Activated CD8-positive, alpha-beta T cell treated with anti-CD3 and anti-CD28 coated beads for 36 hours (primary cell): Measurements from ENCODE around the gene GCC1. TPM values are rescaled to one million over a fixed set of nuclear protein-coding genes. Genes with fewer than 3 reads are reported as not detected.

Experiments
- ATAC-seq: fragments of 200-7000 bp; cut with Tn5 transposase; one replicate; pipeline ENCODE4 v1.10.0; 2021; ENCODE audit warnings: mild to moderate bottlenecking, moderate library complexity
- CTCF ChIA-PET: fragments of 350-600 bp; sonication (Branson Sonifier 250); formaldehyde crosslinking; loops from one replicate; lab custom pipeline; 2021; ENCODE audit warnings: antibody characterized with exemption; lab: Charles Lee
- POLR2A ChIA-PET: fragments of 350-600 bp; sonication (Branson Sonifier 250); formaldehyde crosslinking; loops from one replicate; lab custom pipeline; 2021; ENCODE audit warnings: antibody characterized with exemption; lab: Charles Lee
- DNase-seq: peaks from one replicate; pipeline ENCODE4 v3.0.0-alpha.2; 2020
- H3K27ac Mint-ChIP-seq: one replicate; pipeline ENCODE4 v1.8.0; 2021; ENCODE audit warnings: mild to moderate bottlenecking, mixed read lengths
- H3K27me3 Mint-ChIP-seq: one replicate; pipeline ENCODE4 v1.8.0; 2021; ENCODE audit warnings: mixed read lengths
- H3K36me3 Mint-ChIP-seq: one replicate; pipeline ENCODE4 v1.8.0; 2021; ENCODE audit warnings: low read depth, mixed read lengths
- H3K4me1 Mint-ChIP-seq: one replicate; pipeline ENCODE4 v1.8.0; 2021; ENCODE audit warnings: low read depth, mixed read lengths
- H3K4me3 Mint-ChIP-seq: one replicate; pipeline ENCODE4 v1.8.0; 2021; ENCODE audit warnings: mild to moderate bottlenecking, moderate library complexity, mixed read lengths
- H3K9me3 Mint-ChIP-seq: one replicate; pipeline ENCODE4 v1.8.0; 2021; ENCODE audit warnings: mixed read lengths
- CTCF ChIP-seq: fragments of 200-600 bp; IDR thresholded peaks from one replicate; pipeline ENCODE4 v1.8.0; 2022; ENCODE audit warnings: antibody characterized with exemption, mild to moderate bottlenecking
- intact Hi-C: fragments of 100-400 bp; cut with micrococcal nuclease; formaldehyde crosslinking; loops from one replicate; pipeline ENCODE4 v1.10.0; 2022
- total RNA-seq, 2 experiments: library from RNA; stranded (reverse); gene quantifications; one replicate each; pipeline ENCODE4 v1.2.3, GENCODE V29; 2021

Gene GCC1
- total RNA-seq, 2 experiments from 2014 or later = 12.4 to 12.5 TPM

DNA sequence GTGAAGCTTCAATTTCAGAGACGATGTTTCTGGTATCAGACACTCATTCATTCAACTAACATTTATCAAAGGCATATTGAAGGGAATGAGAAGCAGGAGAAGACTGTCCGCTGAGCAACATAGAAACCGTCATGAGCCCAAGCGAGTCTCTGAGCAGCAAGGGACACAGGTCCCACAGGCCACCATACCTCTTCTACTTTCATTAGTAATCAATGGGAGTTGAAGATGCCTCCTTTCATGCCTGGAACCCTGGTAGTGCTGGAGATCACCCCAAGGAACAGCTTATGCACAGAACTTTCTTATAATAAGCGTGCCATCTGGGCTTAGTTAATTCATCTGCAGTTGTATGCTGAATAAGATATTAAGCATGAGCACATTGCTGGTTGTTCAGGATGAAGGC, 31.3 kb upstream of the GCC1 start:
- Mint-ChIP-seq H3K27me3 (peaks cover 31% of the 10 kb centered on the region), H3K4me3 (no peak overlapping the region), H3K36me3 (no peaks in the 10 kb centered on the region), H3K27ac (no peak overlapping the region), H3K4me1 (peaks cover 6% of the 10 kb centered on the region), H3K9me3 (no peaks in the 10 kb centered on the region)
- intact Hi-C loops = no loop called here
- TF ChIP-seq CTCF = no peak
- no peak for DNase-seq
- no peak for ATAC-seq
- ChIA-PET CTCF (interaction anchor here (1.0 to 1.3 kb wide), 3 partner anchors 10 to 44 kb away, joined by 3 read pairs; no protein-coding TSS in a partner anchor), POLR2A (no interaction called here)

DNA sequence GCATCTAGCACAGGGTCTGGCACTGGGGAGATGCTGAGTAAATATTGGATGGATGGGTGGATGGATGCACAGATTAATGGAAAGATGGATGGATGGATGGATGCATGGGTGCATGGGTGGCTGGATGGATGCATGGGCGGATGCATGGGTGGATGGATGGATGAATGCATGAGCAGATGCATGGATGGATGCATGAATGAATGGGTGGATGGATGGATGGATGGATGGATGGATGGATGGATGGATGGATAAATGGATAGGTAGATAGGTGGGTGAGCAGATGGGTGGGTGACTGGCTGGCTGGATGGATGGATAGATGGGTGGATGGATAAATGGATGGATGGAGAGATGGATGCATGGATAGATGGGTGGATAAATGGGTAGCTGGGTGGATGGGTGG, 26.9 kb upstream of the GCC1 start:
- intact Hi-C loops = no loop called here
- ChIA-PET POLR2A (no interaction called here), CTCF (no interaction called here)
- DNase-seq (no peak), ATAC-seq (no peak)
- TF ChIP-seq CTCF = no peak
- Mint-ChIP-seq H3K27me3 (peaks cover 10% of the 10 kb centered on the region), H3K4me3 (no peak overlapping the region), H3K9me3 (no peaks in the 10 kb centered on the region), H3K27ac (no peak overlapping the region), H3K36me3 (no peaks in the 10 kb centered on the region), H3K4me1 (no peaks in the 10 kb centered on the region)

DNA sequence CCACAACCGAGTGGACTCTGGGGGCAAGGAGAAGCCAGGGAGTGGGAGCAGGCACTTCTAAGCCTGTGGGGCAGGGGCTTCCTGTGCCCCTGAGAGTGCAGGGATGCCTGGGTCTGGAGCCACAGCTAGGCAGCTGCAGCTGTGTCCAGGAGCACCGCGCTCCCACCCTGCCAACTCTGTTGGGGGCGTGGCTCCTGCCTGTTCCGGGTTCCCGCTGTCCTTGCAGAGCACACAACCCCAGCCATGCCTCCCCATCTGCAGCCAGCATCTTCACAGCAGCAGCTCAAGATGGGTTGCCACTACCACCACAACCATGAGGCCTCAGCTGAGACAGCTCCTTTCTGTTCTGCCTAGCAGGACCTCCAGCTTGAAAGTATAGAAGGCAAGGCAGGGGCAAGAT, 23.9 kb upstream of the GCC1 start:
- Mint-ChIP-seq H3K4me1 (no peaks in the 10 kb centered on the region), H3K27ac (no peak overlapping the region), H3K36me3 (no peaks in the 10 kb centered on the region), H3K9me3 (no peaks in the 10 kb centered on the region), H3K27me3 (peaks cover 4% of the 10 kb centered on the region), H3K4me3 (no peak overlapping the region)
- CTCF ChIA-PET = no interaction called here
- intact Hi-C loops = no loop called here
- ATAC-seq = no peak
- no peak for TF ChIP-seq CTCF
- DNase-seq = no peak
- POLR2A ChIA-PET = no interaction called here

DNA sequence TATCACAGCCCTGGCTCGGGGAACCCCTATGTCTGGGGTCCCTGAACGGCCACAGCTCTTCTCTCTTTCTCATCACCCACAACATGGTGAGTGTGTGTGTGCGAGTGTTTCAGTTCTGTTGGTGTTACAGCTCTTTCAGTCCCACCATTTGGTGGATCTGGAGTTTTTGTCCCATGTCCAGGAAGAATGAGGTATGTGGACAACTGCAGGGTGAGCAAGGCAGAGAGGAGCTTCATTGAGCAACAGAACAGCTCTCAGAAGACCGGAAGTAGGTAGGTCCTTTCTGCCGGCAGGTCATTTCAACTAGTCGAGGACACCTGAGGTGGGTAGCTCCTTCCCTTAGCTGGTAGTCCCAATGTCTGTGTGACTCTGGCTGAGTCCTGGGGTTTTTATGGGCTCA, 23.1 kb upstream of the GCC1 start:
- H3K36me3 Mint-ChIP-seq = no peaks in the 10 kb centered on the region
- no peak overlapping the region for H3K27ac Mint-ChIP-seq
- no peak overlapping the region for H3K4me3 Mint-ChIP-seq
- TF ChIP-seq CTCF = no peak
- ChIA-PET POLR2A (no interaction called here), CTCF (no interaction called here)
- no peaks in the 10 kb centered on the region for H3K9me3 Mint-ChIP-seq
- intact Hi-C loops = no loop called here
- ATAC-seq (no peak), DNase-seq (no peak)
- H3K27me3 Mint-ChIP-seq = peaks cover 4% of the 10 kb centered on the region
- no peaks in the 10 kb centered on the region for H3K4me1 Mint-ChIP-seq

GRCh38 chr7:127600885-127601284, 15.5 kb upstream of the GCC1 start:
- no peak for TF ChIP-seq CTCF
- ChIA-PET POLR2A (no interaction called here), CTCF (interaction anchor here (0.9 to 1.0 kb wide), 2 partner anchors 12 to 20 kb away, joined by 3 read pairs; no protein-coding TSS in a partner anchor)
- Mint-ChIP-seq H3K4me1 (no peaks in the 10 kb centered on the region), H3K27me3 (no peaks in the 10 kb centered on the region), H3K4me3 (no peak overlapping the region), H3K27ac (no peak overlapping the region), H3K36me3 (no peaks in the 10 kb centered on the region), H3K9me3 (no peaks in the 10 kb centered on the region)
- intact Hi-C loops = no loop called here
- DNase-seq (no peak), ATAC-seq (no peak)
